Measurements from ENCODE around the gene ZNF300. TPM values are rescaled to one million over a fixed set of nuclear protein-coding genes. Genes with fewer than 3 reads are reported as not detected.
"Not testable (repeated sequence)": the region's sequence is repeated elsewhere in the genome, so short reads cannot be mapped to it uniquely, and the experiment has no call there.

The ZNF300 gene
- total RNA-seq, 1 donor from 2014 or later, result 10.9 TPM

GRCh38 chr5:150895431-150896428, 9.1 kb downstream of the ZNF300 start:
- Mint-ChIP-seq H3K27ac (no peak overlapping the region), H3K36me3 (ENCODE audit: low read depth) (peaks cover 53% of the 10 kb centered on the region), H3K4me1 (no peaks in the 10 kb centered on the region), H3K4me3 (no peak overlapping the region), H3K9me3 (peaks cover 58% of the 10 kb centered on the region), H3K27me3 (no peaks in the 10 kb centered on the region)
- DNase-seq, result no peak
- CTCF ChIA-PET, result no interaction called here
- POLR2A ChIA-PET, result interaction anchor here (0.6 kb wide), 1 partner anchor 460 kb away, joined by 5 read pairs; no protein-coding TSS in a partner anchor
- intact Hi-C loops (cut with micrococcal nuclease), result no loop called here
- no peak for ATAC-seq (ENCODE audit: low read depth)
- TF ChIP-seq CTCF (IDR thresholded peaks at IDR 0.05), result no peak

GRCh38 chr5:150879358-150879757, 25.4 kb downstream of the ZNF300 start:
- Mint-ChIP-seq H3K27ac (no peak overlapping the region), H3K4me3 (no peak overlapping the region), H3K36me3 (ENCODE audit: low read depth) (peaks cover 7% of the 10 kb centered on the region), H3K4me1 (no peaks in the 10 kb centered on the region), H3K27me3 (peaks cover 3% of the 10 kb centered on the region), H3K9me3 (peaks cover 29% of the 10 kb centered on the region)
- intact Hi-C loops (cut with micrococcal nuclease), result no loop called here
- CTCF ChIA-PET, result no interaction called here
- POLR2A ChIA-PET, result no interaction called here
- no peak for ATAC-seq (ENCODE audit: low read depth)
- DNase-seq, result no peak
- TF ChIP-seq CTCF (IDR thresholded peaks at IDR 0.05), result no peak

GRCh38 chr5:150862070-150862469, 42.7 kb downstream of the ZNF300 start:
- peaks cover 2% of the 10 kb centered on the region for H3K36me3 Mint-ChIP-seq (ENCODE audit: low read depth)
- H3K27me3 Mint-ChIP-seq, result peaks cover 7% of the 10 kb centered on the region
- no peak for TF ChIP-seq CTCF (IDR thresholded peaks at IDR 0.05)
- CTCF ChIA-PET, result no interaction called here
- H3K9me3 Mint-ChIP-seq, result peaks cover 20% of the 10 kb centered on the region
- H3K4me3 Mint-ChIP-seq, result no peak overlapping the region
- no peak for ATAC-seq (ENCODE audit: low read depth)
- POLR2A ChIA-PET, result no interaction called here
- intact Hi-C loops (cut with micrococcal nuclease), result no loop called here
- H3K27ac Mint-ChIP-seq, result no peak overlapping the region
- no peak for DNase-seq
- H3K4me1 Mint-ChIP-seq, result no peaks in the 10 kb centered on the region

- H3K4me3 Mint-ChIP-seq, result no peak overlapping the region
- intact Hi-C loops (cut with micrococcal nuclease), result no loop called here
- H3K9me3 Mint-ChIP-seq, result peaks cover 20% of the 10 kb centered on the region
- no peaks in the 10 kb centered on the region for H3K4me1 Mint-ChIP-seq
- peaks cover 7% of the 10 kb centered on the region for H3K27me3 Mint-ChIP-seq
- DNase-seq, result no peak
- ChIA-PET CTCF (no interaction called here), POLR2A (no interaction called here)
- no peak for ATAC-seq (ENCODE audit: low read depth)
- TF ChIP-seq CTCF (IDR thresholded peaks at IDR 0.05), result no peak
- peaks cover 4% of the 10 kb centered on the region for H3K36me3 Mint-ChIP-seq (ENCODE audit: low read depth)
- no peak overlapping the region for H3K27ac Mint-ChIP-seq
These were observed 44.4 kb downstream of the ZNF300 start for GRCh38 chr5:150860246-150860821.

- not testable (repeated sequence) for ATAC-seq (ENCODE audit: low read depth)
These were observed 48.1 kb downstream of the ZNF300 start for GRCh38 chr5:150856700-150857099.

More at GRCh38 chr5:150856700-150857099, 48.1 kb downstream of the ZNF300 start:
- CTCF ChIA-PET; H3K36me3 Mint-ChIP-seq (ENCODE audit: low read depth); H3K4me3 Mint-ChIP-seq; H3K27me3 Mint-ChIP-seq; intact Hi-C loops (cut with micrococcal nuclease); POLR2A ChIA-PET; H3K27ac Mint-ChIP-seq; H3K9me3 Mint-ChIP-seq; DNase-seq: not testable (repeated sequence)
- H3K4me1 Mint-ChIP-seq, result peaks cover 21% of the 10 kb centered on the region
